GM12878 (cell line): Measurements from ENCODE around the gene LRRC37A3.
"Not testable (repeated sequence)": the region's sequence is repeated elsewhere in the genome, so short reads cannot be mapped to it uniquely, and the experiment has no call there.

ENCODE experiments used
- BACH1 ChIP-seq: fragments of 450-650 bp; IDR thresholded peaks from 2 replicates; pipeline ENCODE4 v1.6.1; 2017; ENCODE audit warnings: mild to moderate bottlenecking, borderline replicate concordance
- BRCA1 ChIP-seq: IDR thresholded peaks from 2 replicates; pipeline ENCODE4 v1.6.1; 2011; ENCODE audit warnings: low read depth, low read length, improper control_type of control experiment
- CBFB ChIP-seq: IDR thresholded peaks from 2 replicates; pipeline ENCODE4 v1.6.1; 2016; ENCODE audit warnings: antibody characterized with exemption, low read depth
- KDM1A ChIP-seq: fragments of 200-600 bp; sonication (generic); IDR thresholded peaks from 2 replicates; pipeline ENCODE4 v1.6.1; 2016; ENCODE audit warnings: borderline replicate concordance
- MLLT1 ChIP-seq: fragments of 450-650 bp; IDR thresholded peaks from 2 replicates; pipeline ENCODE4 v1.6.1; 2016; ENCODE audit warnings: mild to moderate bottlenecking
- MYC ChIP-seq: IDR thresholded peaks from 2 replicates; pipeline ENCODE4 v1.6.1; 2011; ENCODE audit warnings: mild to moderate bottlenecking, low read length, moderate library complexity, inconsistent platforms; ENCODE audit not compliant: insufficient read depth, insufficient replicate concordance, insufficient read length, severe bottlenecking
- NFYA ChIP-seq: IDR thresholded peaks from 2 replicates; pipeline ENCODE4 v1.6.1; 2011; ENCODE audit warnings: low read depth, mild to moderate bottlenecking, low read length, improper control_type of control experiment, borderline replicate concordance
- POLR2A ChIP-seq: IDR thresholded peaks from 2 replicates; pipeline ENCODE4 v1.6.1; 2011; ENCODE audit warnings: low read depth, mild to moderate bottlenecking, low read length
- POLR2AphosphoS5 ChIP-seq: IDR thresholded peaks from 2 replicates; pipeline ENCODE4 v1.6.1; 2011; ENCODE audit warnings: mild to moderate bottlenecking, low read length, inconsistent platforms
- SREBF2 ChIP-seq: IDR thresholded peaks from 2 replicates; pipeline ENCODE4 v1.6.1; 2012; ENCODE audit warnings: mild to moderate bottlenecking, low read length
- USF1 ChIP-seq: IDR thresholded peaks from 2 replicates; pipeline ENCODE4 v1.6.1; 2011; ENCODE audit warnings: borderline replicate concordance, low read depth, mild to moderate bottlenecking, moderate library complexity, mixed read lengths, low read length; ENCODE audit not compliant: insufficient read depth; ENCODE audit errors: extremely low read length
- TF ChIP-seq, protein P1 (sequence below), 3 experiments: IDR thresholded peaks in 2 of 3; conservative IDR thresholded peaks in 1 of 3; 2 replicates each; pipeline ENCODE4 v1.5.1; 2011; ENCODE audit warnings: low read depth in 3 of 3, low read length in 3 of 3, mild to moderate bottlenecking in 3 of 3, control low read depth in 2 of 3, moderate library complexity in 2 of 3, inconsistent platforms in 1 of 3, mixed read lengths in 1 of 3; ENCODE audit not compliant: control insufficient read depth in 2 of 3, insufficient read depth in 1 of 3; ENCODE audit errors: extremely low read depth in 1 of 3
- TF ChIP-seq, protein P2 (sequence below): fragments of 450-650 bp; IDR thresholded peaks from 2 replicates; pipeline ENCODE4 v1.6.1; 2017; ENCODE audit warnings: antibody characterized with exemption, mild to moderate bottlenecking, moderate library complexity

DNA sequence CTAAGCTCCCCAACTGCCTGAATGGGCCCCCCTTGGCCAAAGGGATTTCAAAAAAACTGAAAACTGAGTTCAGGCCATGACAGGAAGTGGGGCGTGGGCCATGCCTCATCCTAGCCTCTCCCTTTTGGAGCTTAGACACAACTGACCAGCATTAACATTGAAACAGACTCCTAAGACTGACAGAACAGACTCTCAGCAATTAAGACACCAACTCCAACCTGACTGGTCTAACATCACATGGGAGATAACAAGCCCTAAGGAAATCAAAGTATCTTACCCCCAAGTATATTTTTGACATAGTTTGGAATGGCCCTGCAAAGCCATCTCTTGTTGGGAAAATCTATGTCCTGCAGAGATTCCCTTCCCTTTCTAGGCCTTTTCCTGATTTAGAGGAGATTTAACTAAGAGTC, 88.6 kb downstream of the LRRC37A3 start:
- TF ChIP-seq BRCA1, USF1, POLR2AphosphoS5, NFYA, CBFB, MYC, MLLT1, KDM1A, BACH1, SREBF2, POLR2A: not testable (repeated sequence)
- TF ChIP-seq, protein P1, sequence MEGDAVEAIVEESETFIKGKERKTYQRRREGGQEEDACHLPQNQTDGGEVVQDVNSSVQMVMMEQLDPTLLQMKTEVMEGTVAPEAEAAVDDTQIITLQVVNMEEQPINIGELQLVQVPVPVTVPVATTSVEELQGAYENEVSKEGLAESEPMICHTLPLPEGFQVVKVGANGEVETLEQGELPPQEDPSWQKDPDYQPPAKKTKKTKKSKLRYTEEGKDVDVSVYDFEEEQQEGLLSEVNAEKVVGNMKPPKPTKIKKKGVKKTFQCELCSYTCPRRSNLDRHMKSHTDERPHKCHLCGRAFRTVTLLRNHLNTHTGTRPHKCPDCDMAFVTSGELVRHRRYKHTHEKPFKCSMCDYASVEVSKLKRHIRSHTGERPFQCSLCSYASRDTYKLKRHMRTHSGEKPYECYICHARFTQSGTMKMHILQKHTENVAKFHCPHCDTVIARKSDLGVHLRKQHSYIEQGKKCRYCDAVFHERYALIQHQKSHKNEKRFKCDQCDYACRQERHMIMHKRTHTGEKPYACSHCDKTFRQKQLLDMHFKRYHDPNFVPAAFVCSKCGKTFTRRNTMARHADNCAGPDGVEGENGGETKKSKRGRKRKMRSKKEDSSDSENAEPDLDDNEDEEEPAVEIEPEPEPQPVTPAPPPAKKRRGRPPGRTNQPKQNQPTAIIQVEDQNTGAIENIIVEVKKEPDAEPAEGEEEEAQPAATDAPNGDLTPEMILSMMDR (IDR thresholded peaks at IDR 0.05 in 2 of 3, conservative IDR thresholded peaks at IDR 0.05 in 1 of 3; ENCODE audit: control insufficient read depth in 2 of 3, extremely low read depth in 1 of 3, insufficient read depth in 1 of 3, low read depth in 3 of 3, low read length in 3 of 3), result not testable (repeated sequence)
- TF ChIP-seq, protein P2, sequence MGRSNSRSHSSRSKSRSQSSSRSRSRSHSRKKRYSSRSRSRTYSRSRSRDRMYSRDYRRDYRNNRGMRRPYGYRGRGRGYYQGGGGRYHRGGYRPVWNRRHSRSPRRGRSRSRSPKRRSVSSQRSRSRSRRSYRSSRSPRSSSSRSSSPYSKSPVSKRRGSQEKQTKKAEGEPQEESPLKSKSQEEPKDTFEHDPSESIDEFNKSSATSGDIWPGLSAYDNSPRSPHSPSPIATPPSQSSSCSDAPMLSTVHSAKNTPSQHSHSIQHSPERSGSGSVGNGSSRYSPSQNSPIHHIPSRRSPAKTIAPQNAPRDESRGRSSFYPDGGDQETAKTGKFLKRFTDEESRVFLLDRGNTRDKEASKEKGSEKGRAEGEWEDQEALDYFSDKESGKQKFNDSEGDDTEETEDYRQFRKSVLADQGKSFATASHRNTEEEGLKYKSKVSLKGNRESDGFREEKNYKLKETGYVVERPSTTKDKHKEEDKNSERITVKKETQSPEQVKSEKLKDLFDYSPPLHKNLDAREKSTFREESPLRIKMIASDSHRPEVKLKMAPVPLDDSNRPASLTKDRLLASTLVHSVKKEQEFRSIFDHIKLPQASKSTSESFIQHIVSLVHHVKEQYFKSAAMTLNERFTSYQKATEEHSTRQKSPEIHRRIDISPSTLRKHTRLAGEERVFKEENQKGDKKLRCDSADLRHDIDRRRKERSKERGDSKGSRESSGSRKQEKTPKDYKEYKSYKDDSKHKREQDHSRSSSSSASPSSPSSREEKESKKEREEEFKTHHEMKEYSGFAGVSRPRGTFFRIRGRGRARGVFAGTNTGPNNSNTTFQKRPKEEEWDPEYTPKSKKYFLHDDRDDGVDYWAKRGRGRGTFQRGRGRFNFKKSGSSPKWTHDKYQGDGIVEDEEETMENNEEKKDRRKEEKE, result not testable (repeated sequence)
